Omental fat pad (tissue), 4 donors: ENCODE data around the gene PLEKHG4. TPM values are rescaled to one million over a fixed set of nuclear protein-coding genes. Genes with fewer than 3 reads are reported as not detected.
A peak's percentile ranks its signal among the peaks of the same experiment; 100 is the strongest.

Experiments used
- ATAC-seq: fragments of 150-250 bp; one replicate; pipeline ENCODE4 v1.9.1; 2016; ENCODE audit warnings: mild to moderate bottlenecking, moderate library complexity; ENCODE audit not compliant: low FRiP score
- DNase-seq: peaks from one replicate; pipeline ENCODE4 v3.0.0-alpha.2; 2019; ENCODE audit warnings: low spot score
- total RNA-seq, 4 donors: library from RNA; depleted of rRNA; stranded (reverse); fragments of >200 nt; gene quantifications; one replicate each; pipeline ENCODE4 v1.1.0, GENCODE V29; 2016
- TF ChIP-seq, protein P1 (sequence below), 3 donors: fragments of 450-650 bp; IDR thresholded peaks; one replicate each; pipeline ENCODE4 v1.5.1; 2016 to 2017; ENCODE audit warnings: antibody characterized with exemption in 3 of 3, mild to moderate bottlenecking in 3 of 3, moderate library complexity in 2 of 3

The PLEKHG4 gene
- total RNA-seq, 4 donors from 2014 or later, result 5.8 to 19.9 (median 12.4) TPM

DNA sequence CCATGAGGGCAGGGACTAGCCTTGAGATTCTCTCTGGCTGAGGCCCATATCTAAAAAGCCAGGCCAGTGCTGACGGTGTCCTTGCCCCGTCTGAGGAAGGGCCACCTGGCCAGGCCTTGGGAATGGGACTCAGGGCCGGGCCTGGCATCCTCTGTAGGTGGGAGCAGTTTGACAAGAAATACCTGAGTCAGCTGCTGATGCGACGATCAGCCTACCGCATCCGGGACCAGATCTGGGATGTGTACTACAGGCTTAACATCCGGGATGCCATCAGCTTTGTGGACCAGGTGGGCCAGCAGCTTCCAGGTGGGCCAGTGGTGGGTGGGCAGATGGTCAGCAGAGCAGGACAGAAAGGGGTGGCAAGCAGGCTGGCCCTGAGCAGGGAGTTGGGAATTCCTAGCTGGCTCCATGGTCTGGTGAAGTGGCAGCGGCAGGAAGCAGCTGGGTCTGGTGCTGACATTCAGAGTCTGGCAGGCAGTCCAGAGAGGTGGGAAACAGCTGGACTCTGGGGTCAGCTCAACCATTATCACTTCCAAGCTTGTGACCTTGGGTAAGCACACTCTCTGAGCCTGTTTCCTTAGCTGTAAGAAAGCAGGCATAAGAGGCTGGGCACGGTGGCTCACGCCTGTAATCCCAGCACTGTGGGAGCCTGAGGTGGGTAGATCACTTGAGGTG is 21.0 kb upstream of the PLEKHG4 start:
- TF ChIP-seq, protein P1, sequence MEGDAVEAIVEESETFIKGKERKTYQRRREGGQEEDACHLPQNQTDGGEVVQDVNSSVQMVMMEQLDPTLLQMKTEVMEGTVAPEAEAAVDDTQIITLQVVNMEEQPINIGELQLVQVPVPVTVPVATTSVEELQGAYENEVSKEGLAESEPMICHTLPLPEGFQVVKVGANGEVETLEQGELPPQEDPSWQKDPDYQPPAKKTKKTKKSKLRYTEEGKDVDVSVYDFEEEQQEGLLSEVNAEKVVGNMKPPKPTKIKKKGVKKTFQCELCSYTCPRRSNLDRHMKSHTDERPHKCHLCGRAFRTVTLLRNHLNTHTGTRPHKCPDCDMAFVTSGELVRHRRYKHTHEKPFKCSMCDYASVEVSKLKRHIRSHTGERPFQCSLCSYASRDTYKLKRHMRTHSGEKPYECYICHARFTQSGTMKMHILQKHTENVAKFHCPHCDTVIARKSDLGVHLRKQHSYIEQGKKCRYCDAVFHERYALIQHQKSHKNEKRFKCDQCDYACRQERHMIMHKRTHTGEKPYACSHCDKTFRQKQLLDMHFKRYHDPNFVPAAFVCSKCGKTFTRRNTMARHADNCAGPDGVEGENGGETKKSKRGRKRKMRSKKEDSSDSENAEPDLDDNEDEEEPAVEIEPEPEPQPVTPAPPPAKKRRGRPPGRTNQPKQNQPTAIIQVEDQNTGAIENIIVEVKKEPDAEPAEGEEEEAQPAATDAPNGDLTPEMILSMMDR (IDR thresholded peaks at IDR 0.05), result no peak
- DNase-seq, result no peak

DNA sequence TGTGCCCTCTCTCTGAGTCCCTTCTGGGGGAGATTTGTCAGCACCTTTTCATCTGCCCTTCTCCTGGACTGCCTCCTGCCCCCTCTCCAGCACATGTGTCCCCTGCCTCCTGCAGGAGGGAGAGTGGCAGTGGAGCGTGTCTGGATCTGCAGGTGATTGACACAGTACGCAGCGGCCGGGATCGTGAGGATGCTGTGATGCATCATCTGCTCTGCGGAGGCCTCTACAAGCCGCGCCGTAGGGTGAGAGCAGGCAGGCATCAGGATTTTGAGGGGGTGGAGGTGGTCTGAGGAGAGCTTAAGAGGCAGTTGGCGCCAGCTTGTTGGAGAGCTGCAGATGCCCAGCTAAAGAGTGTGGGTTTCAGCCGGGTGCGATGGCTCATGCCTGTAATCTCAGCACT is 19.6 kb upstream of the PLEKHG4 start:
- TF ChIP-seq, protein P1 (IDR thresholded peaks at IDR 0.05), result no peak
- DNase-seq (no peak), ATAC-seq (no peak)

More for the DNA sequence above, 21.0 kb upstream of the PLEKHG4 start:
- ATAC-seq, result no peak

DNA sequence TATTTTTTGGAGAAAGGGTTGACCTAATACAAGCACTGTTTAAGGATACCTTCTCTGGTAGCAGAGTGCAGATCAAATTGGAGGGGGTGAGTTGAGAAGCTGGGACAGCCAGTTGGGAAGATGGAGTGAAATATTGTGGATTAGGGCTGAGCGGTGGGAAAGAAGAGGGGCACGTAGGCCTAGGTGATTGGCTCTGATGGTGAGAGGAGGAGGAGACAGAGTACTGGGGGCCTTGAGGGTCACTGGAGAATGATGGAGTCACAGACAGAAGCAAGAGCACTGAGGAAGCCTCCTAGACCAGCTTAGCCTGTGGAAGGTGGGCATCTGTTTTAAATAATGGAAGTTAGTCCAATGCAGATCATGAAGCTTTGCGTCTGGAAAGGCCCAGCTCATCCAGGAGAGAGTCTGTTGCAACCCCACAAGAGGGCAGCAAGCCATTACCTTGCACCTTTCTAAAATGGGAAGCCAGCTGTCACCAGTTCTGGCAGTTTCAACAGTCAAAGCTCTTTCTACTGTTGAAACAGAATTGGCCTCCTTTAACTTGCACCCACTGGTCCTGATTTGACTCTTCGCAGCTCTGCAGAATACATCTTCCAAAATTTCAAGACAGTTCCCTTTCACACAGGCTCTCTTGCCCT is 18.8 kb upstream of the PLEKHG4 start:
- DNase-seq (no peak), ATAC-seq (peak; percentile 31)
- TF ChIP-seq, protein P1 (IDR thresholded peaks at IDR 0.05), result no peak

- ATAC-seq (no peak), DNase-seq (no peak)
- TF ChIP-seq, protein P1 (IDR thresholded peaks at IDR 0.05), result no peak
Measured at GRCh38 chr16:67263201-67263600, 16.1 kb upstream of the PLEKHG4 start.

GRCh38 chr16:67264277-67264676 is 15.1 kb upstream of the PLEKHG4 start:
- TF ChIP-seq, protein P1 (IDR thresholded peaks at IDR 0.05), result no peak
- no peak for ATAC-seq
- no peak for DNase-seq

GRCh38 chr16:67264866-67265265 is 14.5 kb upstream of the PLEKHG4 start:
- no peak for ATAC-seq
- TF ChIP-seq, protein P1 (IDR thresholded peaks at IDR 0.05), result no peak
- DNase-seq, result no peak

- TF ChIP-seq, protein P1 (IDR thresholded peaks at IDR 0.05), result no peak
- ATAC-seq (no peak), DNase-seq (no peak)
Measured at GRCh38 chr16:67265834-67266233, 13.5 kb upstream of the PLEKHG4 start.
